Activated CD4-positive, alpha-beta T cell treated with anti-CD3 and anti-CD28 coated beads, Interleukin-2, amount 50 U/mL, for 1 hour (primary cell): Measurements from ENCODE around the gene SRSF2.
"Not testable (repeated sequence)": the region's sequence is repeated elsewhere in the genome, so short reads cannot be mapped to it uniquely, and the experiment has no call there.

ENCODE experiments used
- DNase-seq: peaks from one replicate; pipeline ENCODE4 v3.0.0-alpha.2; 2020

SRSF2 gene

DNA sequence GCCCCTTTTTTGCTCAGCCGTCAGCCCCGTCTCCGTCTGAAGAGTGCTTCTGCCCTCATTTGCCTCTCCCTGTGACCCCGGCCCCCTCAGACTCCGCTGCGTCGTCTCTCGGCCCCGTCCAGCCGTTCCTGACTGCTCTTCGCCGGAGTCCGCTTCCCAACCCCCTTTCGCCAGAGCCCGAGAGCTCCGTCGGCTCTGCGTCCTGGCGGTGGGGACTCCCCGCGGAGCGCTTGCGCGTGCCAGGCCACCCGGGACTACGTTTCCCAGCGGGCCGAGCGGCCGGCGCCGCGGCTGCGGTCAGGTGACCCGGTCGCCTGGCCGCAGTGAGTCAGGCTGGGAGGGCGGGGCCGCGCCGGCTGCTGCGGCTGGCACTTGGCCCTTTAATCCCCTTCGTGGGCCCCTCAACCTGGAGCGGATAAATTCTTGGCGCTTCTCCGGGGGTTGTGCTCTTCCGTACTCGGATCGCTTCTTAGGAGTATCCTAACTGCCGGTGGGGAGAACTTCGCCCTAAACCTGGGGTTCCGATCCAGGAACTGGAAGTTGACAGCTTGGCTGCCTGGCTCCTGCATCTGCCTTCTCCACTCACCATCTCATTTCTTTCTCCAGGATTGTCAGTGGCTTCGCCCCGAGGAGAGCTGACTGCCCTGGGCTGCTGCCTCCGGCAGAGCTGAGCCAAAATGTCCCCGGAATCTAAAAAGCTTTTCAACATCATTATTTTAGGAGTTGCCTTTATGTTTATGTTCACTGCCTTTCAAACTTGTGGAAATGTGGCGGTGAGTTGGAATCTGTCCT lies 741 bp upstream of the SRSF2 start, which contains the start of gene MFSD11:
Gene MFSD11 (plus strand): TSS at position 444 of the 792 bp plus-strand sequence. CDS start 234 bp downstream, at position 678.
- peak; percentile 91 for DNase-seq

DNA sequence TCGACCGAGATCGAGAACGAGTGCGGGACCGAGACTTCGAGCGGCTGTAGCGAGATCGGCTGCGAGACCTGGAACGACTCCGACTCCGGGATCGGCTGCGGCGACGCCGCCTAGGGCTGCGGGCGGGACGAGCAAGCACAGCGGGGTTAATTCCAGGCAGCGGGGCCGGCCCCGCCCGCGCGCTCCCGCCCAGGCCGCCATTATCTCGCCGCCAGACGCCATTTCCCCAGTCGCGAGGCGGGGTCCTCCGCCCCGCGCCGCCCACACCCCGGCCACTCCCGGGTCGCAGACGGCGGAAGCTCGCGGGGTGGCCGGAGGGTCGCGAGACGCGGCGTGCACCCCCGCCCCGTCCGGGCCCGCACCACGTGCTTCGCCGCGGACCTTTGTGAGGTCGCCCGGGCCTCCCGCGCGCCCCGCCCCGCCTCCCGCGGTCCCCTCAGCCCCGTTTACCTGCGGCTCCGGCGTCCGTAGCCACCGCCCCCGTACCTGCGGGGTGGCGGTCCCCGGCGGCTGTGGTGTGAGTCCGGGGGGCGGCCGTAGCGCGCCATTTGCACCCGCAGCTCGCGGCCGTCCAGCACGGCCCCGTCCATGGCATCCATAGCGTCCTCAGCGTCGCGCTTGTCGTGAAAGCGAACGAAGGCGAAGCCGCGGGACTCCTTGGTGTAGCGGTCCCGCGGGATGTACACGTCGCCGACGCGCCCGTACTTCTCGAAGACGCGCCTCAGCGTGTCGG lies 616 bp downstream of the SRSF2 start:
- DNase-seq = peak; percentile 69

DNA sequence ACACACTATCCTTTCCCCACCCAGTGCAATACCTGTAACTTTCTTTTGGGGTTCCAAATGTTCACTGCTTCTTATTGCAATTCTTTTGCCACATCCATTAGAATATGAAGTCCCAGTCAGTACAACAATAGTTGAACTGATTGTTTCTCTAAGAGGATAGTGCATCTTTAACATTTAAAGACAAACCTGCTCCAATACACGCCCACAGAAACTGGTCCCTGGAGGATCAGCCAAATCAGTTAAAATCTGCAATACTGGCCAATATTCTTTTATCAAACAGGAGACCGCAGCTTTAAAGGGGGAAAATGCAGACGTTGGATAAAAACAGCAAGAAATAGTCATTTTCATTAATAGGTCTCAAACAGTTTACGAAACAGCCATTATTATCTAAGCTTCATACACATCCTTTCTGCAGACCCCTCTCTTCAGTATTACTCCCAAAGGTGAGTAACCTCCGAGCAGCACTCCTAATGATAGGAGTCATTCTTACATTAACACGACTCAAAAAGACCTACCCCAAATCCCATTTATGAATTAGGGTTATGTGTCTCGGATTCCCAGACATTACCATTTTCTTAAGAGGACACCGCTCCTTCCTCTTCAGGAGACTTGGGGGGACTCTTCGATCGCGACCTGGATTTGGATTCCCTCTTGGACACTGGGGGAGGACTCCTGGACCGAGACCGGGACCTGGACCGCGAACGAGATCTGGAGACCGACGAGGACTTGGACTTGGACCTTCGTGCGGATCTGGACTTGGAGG lies 1.4 kb downstream of the SRSF2 start:
- DNase-seq = no peak

DNA sequence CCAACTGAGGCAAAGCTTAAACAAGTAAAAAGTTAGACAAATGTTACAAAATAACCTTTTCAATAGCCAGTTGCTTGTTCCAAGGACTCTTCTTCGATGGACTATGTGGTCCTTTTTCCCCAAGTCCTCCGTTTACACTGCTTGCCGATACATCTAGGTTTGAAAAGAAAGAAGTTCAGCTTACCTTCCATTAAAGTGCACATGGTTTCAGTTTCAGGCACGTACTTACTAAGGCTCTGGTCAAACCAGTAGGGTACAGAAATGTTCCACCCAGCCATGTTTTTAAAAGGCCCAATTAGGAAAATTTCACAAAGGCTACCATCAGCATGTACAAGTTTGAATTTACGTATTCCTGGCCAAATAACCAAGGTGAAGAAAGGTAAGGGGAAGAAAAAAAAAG lies 2.1 kb downstream of the SRSF2 start:
- DNase-seq = no peak

DNA sequence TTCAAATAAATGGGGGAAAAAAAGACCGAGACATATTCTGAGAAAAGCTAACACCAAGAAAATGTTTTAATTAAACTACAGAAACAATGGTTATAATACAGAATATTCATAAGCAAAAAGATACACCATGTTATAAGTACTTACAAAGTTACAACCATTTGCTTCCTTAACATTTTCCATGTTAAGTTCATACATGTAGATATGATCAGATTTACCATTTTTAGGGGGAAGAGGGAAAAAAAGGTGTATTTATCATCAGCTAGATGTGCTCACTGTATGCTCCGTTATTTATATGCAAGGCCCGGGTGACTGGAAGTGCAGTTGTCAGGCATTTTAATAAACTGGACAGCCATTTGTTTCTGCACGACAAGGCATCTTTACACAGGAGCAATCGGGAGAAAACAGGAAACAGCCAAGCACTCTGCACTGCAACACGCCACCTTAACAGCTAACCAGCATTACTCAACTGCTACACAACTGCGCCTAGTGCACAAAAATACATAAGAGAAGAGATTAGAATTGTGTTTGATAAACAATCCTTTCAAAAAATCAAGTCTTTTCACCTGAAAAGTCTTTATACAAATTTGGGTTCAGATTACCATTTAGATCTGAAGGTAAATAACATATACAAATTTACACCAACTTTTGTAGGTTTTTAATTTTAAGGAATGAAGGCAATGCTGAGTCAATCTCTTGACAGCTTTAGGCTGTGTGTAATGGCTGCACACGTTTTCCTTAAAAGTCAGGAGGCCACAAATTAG lies 2.9 kb downstream of the SRSF2 start:
- no peak for DNase-seq

DNA sequence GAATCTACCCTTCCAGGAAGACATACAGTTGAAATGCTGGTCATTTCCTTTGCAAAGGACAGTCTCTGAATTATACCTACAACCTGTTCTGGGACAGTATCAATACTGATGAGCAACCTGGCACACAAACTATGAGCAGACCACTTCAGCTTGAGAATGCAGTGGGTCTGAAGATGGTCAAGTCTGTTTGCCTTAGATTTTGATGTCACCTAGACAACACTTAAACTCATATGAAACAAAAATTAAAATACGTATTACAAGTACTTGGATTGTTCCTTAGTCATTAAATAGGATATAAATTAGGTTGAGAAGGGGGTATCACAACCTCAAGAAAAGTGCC lies 3.5 kb downstream of the SRSF2 start:
- no peak for DNase-seq

DNA sequence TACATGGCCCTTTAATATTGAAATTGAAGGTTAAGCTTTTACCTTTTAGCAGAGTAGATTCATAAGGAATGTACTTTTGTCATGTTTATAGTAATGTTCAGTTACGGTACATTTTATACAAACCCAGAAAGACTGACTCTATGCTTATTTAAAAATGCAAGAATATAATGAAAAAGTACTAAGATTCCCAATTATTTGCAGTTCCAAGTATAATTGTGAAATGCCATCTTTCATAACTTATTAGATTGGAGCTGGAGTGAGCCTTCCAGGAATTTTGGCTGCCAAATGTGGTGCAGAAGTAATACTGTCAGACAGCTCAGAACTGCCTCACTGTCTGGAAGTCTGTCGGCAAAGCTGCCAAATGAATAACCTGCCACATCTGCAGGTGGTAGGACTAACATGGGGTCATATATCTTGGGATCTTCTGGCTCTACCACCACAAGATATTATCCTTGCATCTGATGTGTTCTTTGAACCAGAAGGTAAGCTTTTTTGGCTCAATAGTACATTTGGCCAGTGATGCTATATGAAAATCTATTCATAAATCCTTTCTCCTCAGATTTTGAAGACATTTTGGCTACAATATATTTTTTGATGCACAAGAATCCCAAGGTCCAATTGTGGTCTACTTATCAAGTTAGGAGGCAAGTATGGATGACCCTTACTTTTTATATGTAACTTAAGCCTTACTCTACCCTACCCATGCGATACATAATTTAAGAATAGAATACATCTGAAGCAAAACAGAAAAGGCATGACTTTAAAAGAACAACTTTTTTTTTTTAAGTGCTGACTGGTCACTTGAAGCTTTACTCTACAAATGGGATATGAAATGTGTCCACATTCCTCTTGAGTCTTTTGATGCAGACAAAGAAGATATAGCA lies 4.2 kb downstream of the SRSF2 start:
- DNase-seq = no peak

DNA sequence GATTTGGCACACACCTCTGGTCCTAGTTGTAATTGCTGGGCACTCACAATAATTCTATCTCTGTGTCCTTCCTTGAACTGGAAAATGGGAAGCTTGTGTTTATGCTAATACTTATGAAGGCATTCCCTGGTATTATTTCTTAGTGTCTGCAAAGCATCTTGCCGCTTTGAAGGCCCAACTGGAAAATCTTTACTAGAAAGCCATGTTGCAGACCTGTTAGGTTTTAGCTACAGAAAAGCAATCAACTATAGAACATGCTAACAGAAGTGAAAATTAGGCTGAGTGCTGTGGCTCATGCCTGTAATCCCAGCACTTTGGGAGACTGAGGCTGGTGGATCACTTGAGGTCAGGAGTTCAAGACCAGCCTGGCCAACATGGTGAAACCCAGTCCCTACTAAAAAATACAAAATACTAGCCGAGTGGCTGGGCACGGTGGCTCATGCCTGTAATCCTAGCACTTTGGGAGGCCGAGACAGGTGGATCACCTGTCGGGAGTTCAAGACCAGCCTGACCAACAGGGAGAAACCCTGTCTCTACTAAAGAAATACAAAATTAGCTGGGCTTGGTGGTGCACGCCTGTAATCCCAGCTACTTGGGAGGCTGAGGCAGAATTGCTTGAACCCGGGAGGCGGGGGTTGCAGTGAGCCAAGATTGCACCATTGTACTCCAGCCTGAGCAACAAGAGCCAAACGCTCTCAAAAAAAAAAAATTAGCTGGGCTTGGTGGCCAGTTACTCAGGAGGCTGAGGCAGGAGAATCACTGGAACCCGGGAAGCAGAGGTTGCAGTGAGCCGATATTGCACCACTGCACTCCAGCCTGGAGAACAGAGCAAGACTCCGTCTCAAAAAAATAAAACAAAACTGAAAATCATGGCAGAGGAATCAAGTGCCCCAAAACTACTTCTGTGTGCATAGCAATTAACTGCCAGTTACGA lies 5.1 kb downstream of the SRSF2 start:
- not testable (repeated sequence) for DNase-seq

DNA sequence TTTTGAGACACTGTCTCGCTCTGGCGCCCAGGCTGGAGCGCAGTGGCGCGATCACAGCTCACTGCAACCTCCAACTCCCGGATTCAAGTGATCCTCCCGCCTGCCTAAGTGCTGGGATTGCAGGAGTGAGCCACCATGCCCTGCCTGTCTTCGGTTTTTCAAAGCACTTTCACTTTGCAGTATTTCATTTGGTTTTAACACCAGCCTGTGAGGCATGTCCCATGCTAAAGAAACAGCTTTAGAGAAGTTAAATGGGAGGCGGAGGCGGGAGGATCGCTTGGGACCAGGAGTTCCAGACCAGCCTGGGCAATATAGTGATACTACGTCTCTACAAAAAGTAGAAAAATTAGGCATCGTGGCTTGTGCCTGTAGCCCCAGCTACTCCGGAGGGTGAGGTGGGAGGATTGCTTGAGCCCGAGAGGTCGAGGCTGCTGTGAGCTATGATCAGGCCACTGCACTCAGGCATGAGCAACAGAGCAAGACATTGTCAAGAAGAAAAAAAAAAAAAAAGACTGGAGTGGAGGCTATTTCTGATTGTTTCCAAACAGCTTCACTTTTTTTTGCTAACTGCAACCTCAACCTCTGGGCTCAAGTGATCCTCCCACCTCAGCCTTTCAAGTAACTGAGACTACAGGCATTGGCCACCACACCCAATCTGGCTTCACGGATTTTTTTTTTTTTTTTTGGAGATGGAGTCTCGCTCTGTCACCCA lies 9.2 kb downstream of the SRSF2 start:
- DNase-seq = no peak

DNA sequence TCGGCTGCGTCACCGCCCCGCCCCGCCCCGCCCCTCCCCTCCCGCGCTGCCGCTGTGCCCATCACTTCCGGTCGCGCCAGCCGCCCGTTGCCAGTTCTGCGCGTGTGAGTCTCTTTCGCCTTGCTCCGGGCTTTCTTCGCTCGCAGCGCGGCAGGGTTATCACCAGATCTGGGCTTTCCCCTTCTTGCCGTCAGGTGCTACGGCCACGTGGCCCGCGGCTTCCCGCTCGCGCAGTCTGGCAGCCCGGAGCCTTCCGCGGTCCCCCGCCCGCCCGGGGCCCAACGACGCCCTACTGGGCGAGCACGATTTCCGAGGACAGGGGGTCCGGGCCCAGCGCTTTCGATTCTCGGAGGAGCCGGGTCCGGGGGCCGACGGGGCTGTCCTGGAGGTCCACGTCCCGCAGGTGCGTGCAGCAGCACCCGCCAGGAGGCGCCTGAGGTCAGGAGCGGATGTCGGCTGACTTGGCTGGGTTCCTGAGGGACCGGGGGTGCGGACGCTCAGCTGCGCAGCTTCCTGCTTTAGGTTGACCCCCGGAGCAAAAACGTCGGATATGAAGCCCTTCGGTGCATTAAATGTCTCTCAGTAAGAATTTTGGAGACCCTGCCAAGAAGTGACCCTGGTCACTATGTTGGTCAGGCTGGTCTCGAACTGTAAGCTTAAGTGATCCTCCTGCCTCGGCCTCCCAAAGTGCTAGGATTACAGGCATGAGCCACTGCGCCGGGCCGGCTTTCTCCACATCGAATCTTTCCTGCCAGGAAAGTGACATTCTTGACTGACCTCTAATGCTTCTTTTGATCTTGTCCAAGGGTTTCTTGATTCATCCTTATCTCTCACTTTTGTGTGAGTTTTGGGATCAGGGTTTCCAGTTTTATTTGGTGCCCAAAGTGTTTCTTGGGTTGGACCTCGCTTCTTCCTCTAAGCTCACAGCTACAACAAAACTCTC lies 10.1 kb downstream of the SRSF2 start, which contains the start of gene METTL23:
Gene METTL23 (plus strand): TSS at position 64 of the 943 bp plus-strand sequence. CDS start 2,872 bp downstream, outside the sequence.
- peak; percentile 72 for DNase-seq

DNA sequence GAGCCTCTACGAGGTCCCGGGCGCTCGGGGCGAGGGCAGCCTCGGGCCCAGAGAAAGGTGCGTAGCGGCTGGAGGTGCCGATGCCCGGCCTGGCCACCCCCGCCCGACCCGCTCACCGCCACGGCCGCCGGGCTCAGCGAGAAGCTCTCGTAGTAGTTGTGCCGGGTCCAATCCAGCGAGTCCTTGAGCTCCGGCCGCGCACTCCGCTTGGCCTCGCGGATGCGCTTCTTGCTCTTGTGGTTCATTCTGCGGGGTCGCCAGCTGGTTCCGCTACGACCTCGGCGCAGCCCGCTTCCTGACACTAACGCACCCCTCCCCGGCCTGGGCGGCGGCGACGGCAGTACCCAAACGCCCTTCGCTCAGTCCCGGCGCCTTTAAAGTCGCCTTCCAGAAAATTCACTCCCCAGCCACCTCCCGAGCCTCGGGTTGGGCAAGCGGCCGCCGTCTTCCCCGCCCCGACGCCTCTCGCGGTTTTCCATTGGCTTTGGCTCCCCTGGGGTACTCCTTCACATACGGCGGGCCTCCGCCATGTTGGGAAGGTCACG lies 10.8 kb downstream of the SRSF2 start, which contains the start of gene JMJD6:
Gene JMJD6 (minus strand): TSS at position 376 of the 545 bp plus-strand sequence. CDS start 131 bp downstream, at position 245.
- peak; percentile 91 for DNase-seq

DNA sequence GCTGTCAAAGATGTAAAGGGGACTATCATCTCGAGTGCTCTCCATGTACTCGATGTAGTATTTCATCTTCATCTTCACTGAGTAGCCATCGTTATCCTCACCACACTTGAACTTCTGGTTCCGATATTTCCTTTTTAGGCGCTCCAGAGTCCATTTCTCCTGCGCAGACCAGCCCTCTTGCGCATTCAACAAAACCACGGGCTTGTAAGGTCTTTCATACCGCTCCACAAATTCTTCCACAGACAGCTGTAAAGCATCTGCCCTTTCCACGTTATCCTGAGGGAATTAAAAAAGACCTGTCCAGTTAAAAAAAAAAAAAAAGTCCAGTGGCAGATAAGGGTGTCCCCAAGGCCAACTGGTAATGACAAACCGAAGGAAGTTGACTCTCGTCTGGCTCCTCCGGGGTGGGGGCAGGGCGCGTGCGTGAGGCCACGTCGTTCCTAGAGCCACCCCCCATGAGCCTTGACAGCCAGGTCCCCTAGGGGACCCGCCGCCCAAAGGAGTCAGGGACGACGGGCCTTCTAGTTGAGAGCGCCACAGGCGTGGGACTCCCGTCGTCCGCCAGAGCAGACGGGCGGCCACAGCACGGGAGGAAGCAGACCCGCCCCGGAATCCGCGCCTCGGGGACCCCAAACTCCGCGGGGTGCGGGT lies 11.4 kb downstream of the SRSF2 start:
- peak; percentile 59 for DNase-seq

DNA sequence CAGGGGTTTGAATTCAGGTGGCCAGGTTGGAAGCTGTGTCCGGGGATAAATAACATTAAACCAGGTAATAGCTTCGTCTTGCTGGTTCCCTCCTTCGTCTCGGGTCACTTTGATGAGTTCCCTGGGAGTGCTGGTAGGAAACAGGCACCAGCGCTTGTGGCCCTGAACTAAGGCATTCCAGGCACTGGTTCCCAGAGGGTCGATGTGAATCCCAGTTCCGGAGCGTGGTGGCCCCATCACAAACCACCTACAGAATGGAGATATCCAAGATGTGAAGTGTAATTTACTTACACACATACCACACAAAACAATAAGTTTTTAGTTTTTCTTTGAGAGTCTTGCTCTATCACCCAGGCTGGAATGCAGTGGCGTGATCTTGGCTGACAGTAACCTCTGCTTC lies 13.3 kb downstream of the SRSF2 start:
- DNase-seq = no peak

DNA sequence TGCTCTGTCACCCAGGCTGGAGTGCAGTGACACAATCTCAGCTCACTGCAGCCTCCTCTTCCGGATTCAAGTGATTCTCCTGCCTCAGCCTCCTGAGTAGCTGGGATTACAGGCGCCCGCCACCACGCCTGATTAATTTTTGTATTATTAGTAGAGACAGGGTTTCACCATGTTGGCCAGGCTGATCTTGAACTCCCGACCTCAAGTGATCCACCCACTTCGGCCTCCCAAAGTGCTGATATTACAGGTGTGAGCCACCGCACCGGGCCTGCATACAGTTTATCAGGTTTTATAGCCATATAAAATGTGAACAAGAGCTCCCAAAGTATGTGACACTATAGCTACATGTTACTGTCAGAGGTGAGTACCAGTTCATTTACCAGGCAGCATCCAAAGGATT lies 14.2 kb downstream of the SRSF2 start:
- DNase-seq = not testable (repeated sequence)

DNA sequence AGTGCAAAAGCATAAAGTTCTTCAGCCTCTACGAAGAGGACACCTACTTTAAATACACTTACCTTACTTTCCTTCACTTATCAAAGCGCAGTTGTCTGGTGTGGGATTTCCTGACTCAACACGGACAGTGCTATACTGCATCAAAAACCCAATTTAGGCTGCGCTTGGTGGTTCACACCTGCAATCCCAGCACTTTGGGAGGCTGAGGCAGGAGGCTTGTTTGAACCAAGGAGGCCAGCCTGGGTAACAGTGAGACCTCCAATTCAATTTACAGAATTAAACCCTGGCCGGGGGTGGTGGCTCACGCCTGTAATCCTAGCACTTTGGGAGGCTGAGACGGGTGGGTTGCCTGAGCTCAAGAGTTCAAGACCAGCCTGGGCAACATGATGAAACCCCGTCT lies 14.9 kb downstream of the SRSF2 start:
- DNase-seq = no peak

DNA sequence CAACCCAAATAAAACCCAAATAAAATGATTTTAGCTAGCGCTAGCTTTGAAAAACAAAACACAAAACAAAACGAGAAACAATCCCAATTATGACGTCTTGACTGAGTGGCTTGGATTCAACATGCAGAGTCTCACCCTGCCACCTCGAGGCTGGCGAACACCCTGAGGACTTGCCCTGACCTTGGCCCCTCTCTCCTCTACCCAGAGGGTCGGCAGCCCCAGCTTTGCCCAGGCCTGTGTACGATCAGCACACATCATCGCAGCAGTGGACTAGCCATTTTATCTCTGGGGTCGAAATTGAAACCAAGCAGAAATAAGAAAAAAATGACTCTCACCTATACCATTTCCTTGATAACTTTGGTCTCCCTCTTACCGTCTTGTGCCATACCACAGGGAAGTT lies 15.7 kb downstream of the SRSF2 start:
- DNase-seq = no peak

DNA sequence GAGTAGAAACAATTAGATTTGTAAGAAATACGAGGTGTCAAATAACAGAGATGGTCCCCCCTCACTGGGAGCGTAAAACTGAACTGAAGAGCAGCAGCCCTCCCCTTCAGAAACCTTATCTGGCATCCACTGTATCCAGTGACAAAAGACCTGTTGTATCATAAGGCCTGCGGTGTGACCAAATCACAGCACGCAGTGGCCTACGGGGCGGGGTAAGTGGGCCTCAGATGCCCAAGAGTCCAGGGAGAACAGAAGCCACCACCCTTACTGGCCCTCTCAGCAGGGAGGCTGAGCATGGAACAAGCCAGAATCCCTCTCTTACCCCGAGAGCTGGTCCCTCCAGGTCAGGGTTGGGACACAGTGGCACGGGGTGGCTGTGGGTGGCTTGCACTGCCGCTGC lies 16.2 kb downstream of the SRSF2 start:
- DNase-seq = no peak

DNA sequence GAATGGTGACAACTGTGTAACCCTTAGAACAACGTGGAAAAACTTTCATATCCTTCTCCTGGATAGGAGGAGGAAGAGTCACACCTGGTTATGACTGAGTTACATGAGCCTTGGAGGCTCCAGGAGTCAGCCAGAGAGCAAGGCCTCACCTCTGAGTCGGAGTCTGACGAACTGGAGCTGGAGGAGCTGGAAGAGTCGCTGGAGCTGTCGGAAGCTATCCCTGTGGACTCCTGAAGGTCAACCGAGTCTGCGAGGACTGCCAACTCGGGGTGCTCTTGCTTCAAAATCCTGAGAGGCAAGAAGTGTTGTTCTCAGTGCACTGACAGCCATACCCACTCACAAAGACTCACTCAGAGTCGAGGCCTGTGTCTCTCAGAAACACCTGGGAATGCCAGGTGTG lies 16.9 kb downstream of the SRSF2 start:
- no peak for DNase-seq
